Dermis blood vessel endothelial cell (primary cell): Measurements from ENCODE around the gene BAZ2B. TPM values are rescaled to one million over a fixed set of nuclear protein-coding genes. Genes with fewer than 3 reads are reported as not detected.
"Not testable (repeated sequence)": the region's sequence is repeated elsewhere in the genome, so short reads cannot be mapped to it uniquely, and the experiment has no call there.

Source experiments
- DNase-seq: peaks from one replicate; pipeline ENCODE4 v3.0.0; 2010
- total RNA-seq: library from RNA; depleted of rRNA; stranded (reverse); fragments of >200 nt; gene quantifications from 2 replicates; pipeline ENCODE4 v1.2.3, GENCODE V29; 2014

BAZ2B gene
- total RNA-seq, 1 donor from 2014 or later = 132 TPM

- no peak for DNase-seq
These were observed 216.5 kb downstream of the BAZ2B start for GRCh38 chr2:159399716-159400415.

- DNase-seq = no peak
These were observed 219.5 kb downstream of the BAZ2B start for GRCh38 chr2:159396799-159397198.

DNA sequence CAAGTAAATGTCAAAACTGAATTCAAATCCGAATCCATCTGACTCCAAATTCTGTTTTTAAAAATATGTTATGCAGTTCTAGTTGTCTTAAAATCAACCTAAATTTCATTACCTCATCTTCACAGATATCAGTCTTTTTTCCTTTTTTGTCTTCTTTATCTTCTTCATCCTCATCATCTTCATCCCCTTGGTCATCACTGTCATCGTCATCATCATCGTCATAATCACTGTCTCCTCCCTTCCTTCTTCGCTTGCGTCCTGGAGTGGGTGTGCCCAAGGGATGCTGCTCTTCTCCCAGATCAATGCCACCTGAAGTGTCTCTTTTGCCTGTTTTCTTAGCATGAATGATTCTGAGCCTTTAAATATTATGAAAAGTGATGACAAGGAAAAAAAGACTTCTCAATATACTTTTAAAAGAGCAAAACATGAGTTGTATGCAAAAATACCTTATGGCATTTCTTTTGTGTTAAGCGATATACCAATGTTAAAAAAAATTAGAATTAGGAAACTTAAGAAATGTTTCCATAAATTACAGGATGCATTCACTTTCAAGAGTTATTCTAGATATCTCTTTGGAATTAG, 233.8 kb downstream of the BAZ2B start:
- no peak for DNase-seq

DNA sequence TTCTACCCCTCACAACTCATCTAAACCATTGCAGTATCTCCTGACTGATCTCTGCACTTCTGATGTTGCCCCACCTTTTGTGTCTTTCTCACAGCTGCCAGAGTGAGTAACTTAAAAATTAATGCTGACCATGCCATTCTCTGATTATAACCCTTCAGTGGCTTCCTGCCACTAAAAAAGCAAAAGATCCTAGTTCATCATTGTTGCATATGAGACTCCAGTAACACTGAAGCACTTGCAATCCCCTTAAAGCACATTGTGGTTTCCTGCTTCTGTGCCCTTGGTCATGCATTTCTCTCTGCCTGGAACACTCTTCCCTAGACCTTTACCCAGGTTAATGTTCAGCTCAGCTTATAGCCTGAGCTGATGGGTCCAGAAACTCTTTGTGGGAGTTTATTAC, 234.8 kb downstream of the BAZ2B start:
- DNase-seq = no peak

DNA sequence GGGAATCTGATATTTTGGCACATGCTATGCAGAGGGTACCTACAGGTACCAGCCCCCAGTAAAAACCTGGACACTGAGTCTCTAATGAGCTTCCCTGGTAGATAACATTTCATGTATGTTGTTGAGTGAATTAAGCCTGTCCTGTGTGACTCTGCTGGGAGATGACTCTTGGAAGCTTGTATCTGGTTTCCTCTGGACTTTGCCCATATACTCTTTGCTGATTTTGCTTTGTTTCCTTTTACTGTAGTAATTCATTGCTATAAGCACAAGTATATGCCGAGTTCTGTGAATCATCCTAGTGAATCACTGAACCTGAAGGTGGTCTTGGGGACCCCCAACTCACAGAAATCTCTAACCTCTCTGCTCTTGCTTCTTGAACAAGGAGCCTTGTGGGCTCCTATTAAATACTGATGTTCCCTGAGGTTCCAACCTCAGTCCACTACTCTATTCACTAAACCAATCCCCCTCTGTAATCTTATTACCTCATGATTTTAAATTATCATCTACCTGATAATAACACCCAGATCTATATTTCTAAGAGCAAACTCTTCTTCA, 235.6 kb downstream of the BAZ2B start:
- no peak for DNase-seq

DNA sequence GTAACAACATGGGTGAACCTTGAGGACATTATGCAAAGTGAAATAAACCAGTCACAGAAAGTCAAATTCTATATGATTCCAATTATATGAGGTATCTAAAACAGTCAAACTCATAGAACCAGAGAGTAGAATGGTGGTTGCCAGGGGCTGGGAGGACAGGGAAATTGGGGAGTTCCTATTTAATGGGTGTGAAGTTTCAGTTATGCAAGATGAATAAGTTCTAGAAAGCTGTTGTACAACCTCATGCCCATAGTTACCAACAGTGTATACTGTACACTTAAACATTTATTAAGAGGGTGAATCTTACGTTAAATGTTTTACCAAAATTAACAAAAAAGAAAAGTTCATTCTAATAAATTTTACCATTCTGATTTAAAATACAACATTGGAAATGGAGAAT, 237.2 kb downstream of the BAZ2B start:
- DNase-seq = no peak

- DNase-seq = no peak
These were observed 241.1 kb downstream of the BAZ2B start for GRCh38 chr2:159375241-159375640.

- DNase-seq = no peak
These were observed 244.8 kb downstream of the BAZ2B start for GRCh38 chr2:159371506-159371905.

GRCh38 chr2:159366538-159366937, 249.8 kb downstream of the BAZ2B start:
- DNase-seq = no peak

GRCh38 chr2:159362816-159363251, 253.5 kb downstream of the BAZ2B start:
- peak; percentile 95 for DNase-seq

- DNase-seq = no peak
These were observed 254.3 kb downstream of the BAZ2B start for GRCh38 chr2:159362094-159362493.

DNA sequence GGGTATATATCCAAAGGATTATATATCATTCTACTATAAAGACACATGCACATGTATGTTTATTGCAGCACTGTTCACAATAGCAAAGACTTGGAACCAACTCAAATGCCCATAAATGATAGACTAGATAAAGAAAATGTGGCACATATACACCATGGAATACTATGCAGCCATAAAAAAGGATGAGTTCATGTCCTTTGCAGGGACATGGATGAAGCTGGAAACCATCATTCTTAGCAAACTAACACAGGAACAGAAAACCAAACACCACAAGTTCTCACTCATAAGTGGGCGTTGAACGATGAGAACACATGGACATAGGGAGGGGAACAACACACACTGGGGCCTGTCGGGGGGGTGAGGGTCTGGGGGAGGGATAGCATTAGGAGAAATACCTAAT, 254.7 kb downstream of the BAZ2B start:
- not testable (repeated sequence) for DNase-seq

DNA sequence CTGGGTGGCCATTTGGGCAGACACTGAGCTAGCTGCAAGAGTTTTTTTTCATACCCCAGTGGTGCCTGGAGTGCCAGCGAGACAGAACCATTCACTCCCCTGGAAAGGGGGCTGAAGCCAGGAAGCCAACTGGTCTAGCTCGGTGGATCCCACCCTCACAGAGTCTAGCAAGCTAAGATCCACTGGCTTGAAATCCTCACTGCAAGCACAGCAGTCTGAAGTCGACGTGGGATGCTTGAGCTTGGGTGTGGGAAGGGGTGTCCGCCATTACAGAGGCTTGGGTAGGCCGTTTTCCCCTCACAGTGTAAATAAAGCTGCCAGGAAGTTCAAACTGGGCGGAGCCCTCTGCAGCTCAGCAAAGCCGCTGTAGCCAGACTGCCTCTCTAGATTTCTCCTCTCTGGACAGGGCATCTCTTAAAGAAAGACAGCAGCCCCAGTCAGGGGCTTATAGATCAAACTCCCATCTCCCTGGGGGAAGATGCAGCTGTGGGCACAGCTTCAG, 260.2 kb downstream of the BAZ2B start:
- no peak for DNase-seq

DNA sequence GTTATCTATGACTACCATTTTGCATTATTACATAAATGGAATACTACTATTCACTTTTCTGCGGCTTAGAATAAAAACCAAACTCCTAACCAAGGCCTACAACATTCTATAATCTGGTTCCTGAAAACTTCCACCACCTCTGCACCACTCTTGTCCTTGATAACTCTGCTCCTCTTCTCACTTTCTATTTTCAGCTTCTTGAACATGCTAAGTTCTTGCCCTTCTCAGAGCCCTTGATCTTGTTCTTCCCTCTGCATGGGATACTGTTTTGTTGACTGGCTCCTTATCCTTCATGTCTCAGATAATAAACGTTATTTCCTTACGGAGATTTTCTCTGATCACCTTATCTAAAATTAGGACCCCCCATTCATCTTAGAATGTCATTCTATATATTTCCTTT, 264.4 kb downstream of the BAZ2B start:
- no peak for DNase-seq

- no peak for DNase-seq
These were observed 266.6 kb downstream of the BAZ2B start for GRCh38 chr2:159349674-159350299.

DNA sequence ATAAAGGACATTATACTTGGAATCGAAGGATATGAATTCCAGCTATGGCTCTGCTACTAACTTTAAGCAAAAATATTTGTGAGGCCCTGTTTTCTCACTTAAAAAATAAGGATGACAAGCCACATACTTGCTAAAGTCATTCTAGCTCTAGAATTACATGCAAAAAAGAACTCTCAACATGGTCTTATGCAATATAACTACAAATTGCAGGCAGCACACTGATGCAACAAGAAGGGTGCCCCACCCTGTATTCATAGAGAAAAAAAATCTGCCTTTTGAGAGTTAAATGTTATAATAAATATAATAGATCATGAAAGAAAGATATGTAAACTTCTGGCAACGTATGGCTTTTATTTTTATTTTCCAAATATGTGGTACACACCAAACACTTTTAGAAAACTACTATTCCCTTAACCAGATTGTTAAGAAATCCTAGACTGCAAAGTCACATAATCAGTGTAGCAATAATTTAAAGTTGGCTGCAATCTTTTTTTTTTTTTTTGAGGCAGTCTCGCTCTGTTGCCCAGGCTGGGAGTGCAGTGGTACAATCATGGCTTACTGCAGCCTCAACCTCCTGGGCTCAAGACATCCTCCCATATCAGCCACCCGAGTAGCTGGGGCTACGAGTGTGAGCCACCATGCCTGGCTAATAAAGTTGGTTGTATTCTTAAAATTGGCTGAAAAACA, 289.6 kb downstream of the BAZ2B start:
- DNase-seq = no peak

- no peak for DNase-seq
These were observed 293.9 kb downstream of the BAZ2B start for GRCh38 chr2:159322419-159322818.

- DNase-seq = no peak
These were observed 298.8 kb downstream of the BAZ2B start for GRCh38 chr2:159317392-159318088.

GRCh38 chr2:159307942-159308341, 308.4 kb downstream of the BAZ2B start:
- no peak for DNase-seq

DNA sequence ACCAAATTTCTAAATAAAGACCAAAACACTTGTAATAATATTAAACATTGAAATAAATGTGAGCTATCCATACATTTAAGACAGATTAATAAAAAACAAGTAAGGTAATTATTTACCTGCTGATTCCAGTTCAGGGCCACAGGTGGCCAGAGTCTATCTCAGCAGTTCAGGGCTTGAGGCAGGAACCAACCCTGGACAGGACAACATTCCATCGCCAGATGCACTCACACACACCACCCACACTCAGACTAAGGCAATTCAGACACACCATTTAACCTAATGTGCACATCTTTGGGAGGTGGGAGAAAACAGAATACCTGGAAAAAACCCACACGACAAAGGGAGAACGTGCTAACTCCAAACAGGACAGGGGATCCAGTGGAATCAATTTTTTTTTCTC, 315.8 kb downstream of the BAZ2B start:
- DNase-seq = no peak

- no peak for DNase-seq
These were observed 317.4 kb downstream of the BAZ2B start for GRCh38 chr2:159298967-159299366.

DNA sequence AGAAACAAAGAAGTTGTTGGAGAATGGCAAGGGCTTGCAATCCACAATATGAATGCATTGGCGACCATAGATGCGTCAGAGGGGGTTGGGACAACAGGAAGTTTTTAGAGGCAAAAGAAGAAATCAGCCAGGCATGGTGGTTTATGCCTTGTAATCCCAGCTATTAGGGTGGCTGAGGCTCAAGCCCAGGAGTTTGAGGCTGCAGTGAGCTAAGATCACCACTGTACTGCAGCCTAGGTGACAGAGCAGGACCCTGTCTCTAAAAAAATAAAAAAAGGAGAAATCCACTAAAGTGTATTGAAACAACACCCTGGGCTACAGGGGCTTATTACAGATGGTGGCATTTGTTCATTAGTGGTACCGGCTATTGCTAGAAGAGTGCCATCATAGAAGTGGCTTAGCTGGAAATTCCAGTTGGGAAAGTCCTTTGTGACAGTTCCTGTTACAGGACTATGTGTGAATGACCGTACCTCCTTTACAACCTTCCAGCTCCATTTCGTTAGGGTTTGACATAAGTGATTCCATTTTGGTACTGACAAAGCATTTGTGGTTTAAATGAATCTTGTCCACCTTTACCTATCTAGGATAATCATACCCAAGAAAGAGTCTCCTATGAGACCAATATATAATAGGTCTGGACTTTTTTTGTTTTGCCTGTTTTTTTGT, 319.2 kb downstream of the BAZ2B start:
- no peak for DNase-seq
